Suprapubic skin (tissue), 4 donors: ENCODE results near the gene SERBP1.

Source experiments
- CTCF ChIP-seq, 2 donors: fragments of 200-600 bp in 1 of 2; fragments of 450-650 bp in 1 of 2; sonication (generic) in 1 of 2; IDR thresholded peaks; one replicate each; pipeline ENCODE4 v1.5.1; 2016 to 2019; ENCODE audit warnings: antibody characterized with exemption in 2 of 2, mild to moderate bottlenecking in 1 of 2, moderate library complexity in 1 of 2
- EP300 ChIP-seq: sonication (generic); formaldehyde crosslinking; IDR thresholded peaks from one replicate; pipeline ENCODE4 v1.6.1; 2017; ENCODE audit warnings: antibody characterized with exemption
- POLR2A ChIP-seq, 2 donors: fragments of 450-650 bp; IDR thresholded peaks; one replicate each; pipeline ENCODE4 v1.6.1; 2017; ENCODE audit warnings: antibody characterized with exemption in 2 of 2, mild to moderate bottlenecking in 2 of 2, moderate library complexity in 2 of 2
- POLR2AphosphoS5 ChIP-seq, 3 donors: sonication (generic); formaldehyde crosslinking; IDR thresholded peaks; one replicate each; pipeline ENCODE4 v1.6.1; 2017; ENCODE audit warnings: antibody characterized with exemption in 3 of 3

GRCh38 chr1:67429528-67430357, 459 bp downstream of the SERBP1 start:
- no peak for TF ChIP-seq CTCF (IDR thresholded peaks at IDR 0.05)
- no peak for TF ChIP-seq EP300
- no peak for TF ChIP-seq POLR2A (IDR thresholded peaks at IDR 0.05)
- no peak for TF ChIP-seq POLR2AphosphoS5 (IDR thresholded peaks at IDR 0.05)
